ENCODE data around the gene MMP23B. TPM values are rescaled to one million over a fixed set of nuclear protein-coding genes. Genes with fewer than 3 reads are reported as not detected.
"Not testable (repeated sequence)": the region's sequence is repeated elsewhere in the genome, so short reads cannot be mapped to it uniquely, and the experiment has no call there.

Gene MMP23B
- total RNA-seq, 2 donors from 2014 or later, result 9.5 to 11.0 TPM

GRCh38 chr1:1627829-1628753 lies 3.9 kb upstream of the MMP23B start:
- DNase-seq, result no peak
- ATAC-seq, result no peak
- intact Hi-C loops (cut with DNase I), result no loop called here

- intact Hi-C loops (cut with DNase I), result no loop called here
- no peak for DNase-seq
- no peak for ATAC-seq
Observed at GRCh38 chr1:1628754-1629429, 3.1 kb upstream of the MMP23B start.

GRCh38 chr1:1629430-1630190 lies 2.4 kb upstream of the MMP23B start:
- DNase-seq, result peak; percentile 35

GRCh38 chr1:1630191-1630964 lies 1.6 kb upstream of the MMP23B start:
- ATAC-seq, result peak; percentile 24 to 52
- intact Hi-C loops (cut with DNase I), result no loop called here
- peak; percentile 83 for DNase-seq

More at GRCh38 chr1:1629430-1630190, 2.4 kb upstream of the MMP23B start:
- intact Hi-C loops (cut with DNase I), result no loop called here
- peak in 1 of 2 donors; percentile 2 for ATAC-seq

- intact Hi-C loops (cut with DNase I), result no loop called here
- peak; percentile 54 to 71 for ATAC-seq
Observed at GRCh38 chr1:1630965-1631781, 800 bp upstream of the MMP23B start.

GRCh38 chr1:1633409-1633808 lies 1.4 kb downstream of the MMP23B start:
- DNase-seq; intact Hi-C loops (cut with DNase I): not testable (repeated sequence)
- peak in 1 of 2 donors; percentile 27 for ATAC-seq

More at GRCh38 chr1:1630965-1631781, 800 bp upstream of the MMP23B start:
- DNase-seq, result peak; percentile 80

GRCh38 chr1:1634613-1635012 lies 2.6 kb downstream of the MMP23B start:
- DNase-seq, result peak; percentile 17
- ATAC-seq; intact Hi-C loops (cut with DNase I): not testable (repeated sequence)

GRCh38 chr1:1636621-1637478 lies 4.9 kb downstream of the MMP23B start:
- intact Hi-C loops (cut with DNase I); ATAC-seq: not testable (repeated sequence)
- peak; percentile 16 for DNase-seq

- DNase-seq, result peak; percentile 4
- ATAC-seq; intact Hi-C loops (cut with DNase I): not testable (repeated sequence)
Observed at GRCh38 chr1:1637479-1637875, 5.5 kb downstream of the MMP23B start.

GRCh38 chr1:1638528-1638927 lies 6.6 kb downstream of the MMP23B start:
- DNase-seq, result not testable (repeated sequence)
- ATAC-seq, result peak in 1 of 2 donors; percentile 8

GRCh38 chr1:1639368-1639767 lies 7.4 kb downstream of the MMP23B start:
- ATAC-seq; DNase-seq; intact Hi-C loops (cut with DNase I): not testable (repeated sequence)

More at GRCh38 chr1:1638528-1638927, 6.6 kb downstream of the MMP23B start:
- intact Hi-C loops (cut with DNase I), result not testable (repeated sequence)

- ATAC-seq; DNase-seq; intact Hi-C loops (cut with DNase I): not testable (repeated sequence)
Observed at GRCh38 chr1:1640081-1640480, 8.1 kb downstream of the MMP23B start.

GRCh38 chr1:1640711-1641461 lies 8.9 kb downstream of the MMP23B start:
- intact Hi-C loops (cut with DNase I); ATAC-seq; DNase-seq: not testable (repeated sequence)

- DNase-seq; ATAC-seq; intact Hi-C loops (cut with DNase I): not testable (repeated sequence)
Observed at GRCh38 chr1:1646326-1646725, 14.4 kb downstream of the MMP23B start.

GRCh38 chr1:1647567-1648241 lies 15.7 kb downstream of the MMP23B start:
- DNase-seq; intact Hi-C loops (cut with DNase I): not testable (repeated sequence)
- ATAC-seq, result peak in 1 of 2 donors; percentile 32

Measured in left cardiac atrium (tissue), 4 donors.